OCI-LY1 (cell line): ENCODE results near the gene TMEM131.

ENCODE experiments used
- H2AFZ ChIP-seq: fragments of 200-600 bp; sonication (generic), shearing (Covaris generic); 2 replicates; pipeline ENCODE4 v1.6.0; 2014; ENCODE audit warnings: antibody characterized with exemption, mild to moderate bottlenecking, low read length
- H3F3A ChIP-seq: fragments of 200-600 bp; sonication (generic), shearing (Covaris generic); 2 replicates; pipeline ENCODE4 v1.6.0; 2014; ENCODE audit warnings: mild to moderate bottlenecking, antibody characterized with exemption, low read length, moderate library complexity; ENCODE audit not compliant: insufficient read depth
- H3K27ac ChIP-seq: fragments of 200-600 bp; sonication (generic); 2 replicates; pipeline ENCODE4 v1.5.1; 2014; ENCODE audit warnings: low read length, mixed run types, mild to moderate bottlenecking, low read depth; ENCODE audit not compliant: poor library complexity, severe bottlenecking
- H3K27me3 ChIP-seq: fragments of 200-600 bp; sonication (generic); 2 replicates; pipeline ENCODE4 v1.6.0; 2014; ENCODE audit warnings: antibody characterized with exemption, mild to moderate bottlenecking, low read length, moderate library complexity; ENCODE audit not compliant: insufficient read depth
- H3K36me3 ChIP-seq: fragments of 200-600 bp; sonication (generic); 2 replicates; pipeline ENCODE4 v1.6.1; 2014; ENCODE audit warnings: mild to moderate bottlenecking, antibody characterized with exemption, low read length, moderate library complexity, mixed read lengths; ENCODE audit not compliant: insufficient read depth
- H3K4me1 ChIP-seq: fragments of 200-600 bp; sonication (generic); 2 replicates; pipeline ENCODE4 v1.5.1; 2014; ENCODE audit warnings: mild to moderate bottlenecking, low read length, moderate library complexity; ENCODE audit not compliant: insufficient read depth, severe bottlenecking
- H3K4me2 ChIP-seq: fragments of 200-600 bp; sonication (generic), shearing (Covaris generic); 2 replicates; pipeline ENCODE4 v1.6.1; 2014; ENCODE audit warnings: low read length
- H3K4me3 ChIP-seq: fragments of 200-600 bp; sonication (generic); 2 replicates; pipeline ENCODE4 v1.5.1; 2014; ENCODE audit warnings: low read length, low read depth, mild to moderate bottlenecking, mixed read lengths; ENCODE audit not compliant: poor library complexity, severe bottlenecking
- H3K79me2 ChIP-seq: fragments of 200-600 bp; shearing (Covaris generic); 2 replicates; pipeline ENCODE4 v1.6.1; 2016; ENCODE audit warnings: mixed run types, low read length, mixed read lengths; ENCODE audit not compliant: insufficient read depth
- H3K9ac ChIP-seq: fragments of 200-600 bp; sonication (generic), shearing (Covaris generic); 2 replicates; pipeline ENCODE4 v1.6.1; 2014; ENCODE audit warnings: mild to moderate bottlenecking, low read length, mixed read lengths
- H3K9me2 ChIP-seq: fragments of 200-600 bp; sonication (generic), shearing (Covaris generic); 2 replicates; pipeline ENCODE4 v1.6.1; 2014; ENCODE audit warnings: low read depth, mild to moderate bottlenecking, low read length, mixed read lengths
- H3K9me3 ChIP-seq: fragments of 200-600 bp; shearing (Covaris generic); 2 replicates; pipeline ENCODE4 v1.6.1; 2014; ENCODE audit warnings: low read length, mixed read lengths
- H4K20me1 ChIP-seq: fragments of 200-600 bp; sonication (generic), shearing (Covaris generic); 2 replicates; pipeline ENCODE4 v1.6.0; 2016; ENCODE audit warnings: mild to moderate bottlenecking, low read length; ENCODE audit not compliant: insufficient read depth
- CTCF ChIP-seq: fragments of 200-600 bp; sonication (generic), shearing (Covaris generic); IDR thresholded peaks from 2 replicates; pipeline ENCODE4 v1.5.1; 2017; ENCODE audit warnings: mild to moderate bottlenecking, antibody characterized with exemption, low read length, moderate library complexity, mixed read lengths
- EZH2 ChIP-seq: fragments of 200-600 bp; sonication (generic), shearing (Covaris generic); IDR thresholded peaks from 2 replicates; pipeline ENCODE4 v1.8.0; 2017; ENCODE audit warnings: borderline replicate concordance, mixed run types, mild to moderate bottlenecking, antibody characterized with exemption, low read length, moderate library complexity, mixed read lengths

TMEM131 gene

GRCh38 chr2:97751752-97752151 lies 244.0 kb downstream of the TMEM131 start:
- H3K9me3 ChIP-seq = no peaks in the 10 kb centered on the region
- H3K79me2 ChIP-seq = no peaks in the 10 kb centered on the region
- no peaks in the 10 kb centered on the region for H4K20me1 ChIP-seq
- no peaks in the 10 kb centered on the region for H3K9me2 ChIP-seq
- peaks cover 11% of the 10 kb centered on the region for H3K36me3 ChIP-seq
- no peak overlapping the region for H2AFZ ChIP-seq
- H3K9ac ChIP-seq = no peak overlapping the region
- TF ChIP-seq EZH2 (no peak), CTCF (no peak)
- H3K4me2 ChIP-seq = no peak overlapping the region
- no peak overlapping the region for H3K4me3 ChIP-seq
- H3K4me1 ChIP-seq = peaks cover 10% of the 10 kb centered on the region
- H3F3A ChIP-seq = no peaks in the 10 kb centered on the region
- H3K27me3 ChIP-seq = no peaks in the 10 kb centered on the region
- no peak overlapping the region for H3K27ac ChIP-seq

GRCh38 chr2:97750017-97750416 lies 245.7 kb downstream of the TMEM131 start:
- TF ChIP-seq EZH2 (no peak), CTCF (no peak)
- Histone ChIP-seq H2AFZ (no peak overlapping the region), H3K36me3 (no peaks in the 10 kb centered on the region; the same call in 1 of the 2 replicates), H3K4me3 (no peak overlapping the region), H3K79me2 (no peaks in the 10 kb centered on the region), H3K4me1 (peaks cover 10% of the 10 kb centered on the region), H3K4me2 (no peak overlapping the region), H3K9ac (no peak overlapping the region), H3K27me3 (no peaks in the 10 kb centered on the region), H3K9me2 (no peaks in the 10 kb centered on the region), H3K27ac (no peak overlapping the region), H3K9me3 (no peaks in the 10 kb centered on the region), H3F3A (no peaks in the 10 kb centered on the region), H4K20me1 (no peaks in the 10 kb centered on the region)

GRCh38 chr2:97749581-97749980 lies 246.2 kb downstream of the TMEM131 start:
- Histone ChIP-seq H3K4me2 (no peak overlapping the region), H2AFZ (no peak overlapping the region), H3K9me2 (no peaks in the 10 kb centered on the region), H4K20me1 (no peaks in the 10 kb centered on the region), H3F3A (no peaks in the 10 kb centered on the region), H3K9ac (no peak overlapping the region), H3K27ac (no peak overlapping the region), H3K36me3 (no peaks in the 10 kb centered on the region; the same call in 1 of the 2 replicates), H3K4me3 (no peak overlapping the region), H3K79me2 (no peaks in the 10 kb centered on the region), H3K4me1 (peaks cover 10% of the 10 kb centered on the region), H3K27me3 (no peaks in the 10 kb centered on the region), H3K9me3 (no peaks in the 10 kb centered on the region)
- TF ChIP-seq EZH2 (no peak), CTCF (no peak)
